ENCODE data around the gene CDH6. TPM values are rescaled to one million over a fixed set of nuclear protein-coding genes. Genes with fewer than 3 reads are reported as not detected.

The CDH6 gene
- total RNA-seq, 1 experiment from 2014 or later: not detected

DNA sequence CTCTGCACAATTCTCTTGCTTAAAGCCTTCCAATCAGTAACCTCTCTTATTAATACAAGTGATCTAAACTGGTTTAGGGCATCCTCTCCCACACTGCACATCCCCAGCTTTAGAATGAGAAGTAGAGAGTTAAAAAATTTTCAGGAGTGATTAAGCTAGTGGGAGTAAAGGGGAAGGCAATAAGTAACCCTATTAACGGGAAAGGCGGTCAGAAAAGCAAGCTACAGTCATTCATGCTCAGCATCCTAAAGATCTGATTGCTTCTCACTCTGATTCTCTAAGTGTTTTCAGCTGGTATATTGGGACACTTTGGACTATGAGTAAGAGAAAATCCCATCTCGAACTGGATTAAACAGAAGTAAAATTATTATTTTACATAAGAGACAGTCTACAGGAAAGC, 15.8 kb downstream of the CDH6 start:
- no peaks in the 10 kb centered on the region for H3K36me3 ChIP-seq (ENCODE audit: low read depth)
- intact Hi-C loops (cut with micrococcal nuclease; ENCODE audit: unreplicated experiment): no loop called here
- H3K4me2 ChIP-seq: no peak overlapping the region
- no peaks in the 10 kb centered on the region for H4K20me1 ChIP-seq (ENCODE audit: insufficient read depth)
- BruUV-seq (replicated peaks): no TSS peak
- no peak overlapping the region for H3K27ac ChIP-seq
- ChIA-PET POLR2A (ENCODE audit: unreplicated experiment) (interaction anchor here (0.7 kb wide), 1 partner anchor 67 kb away, joined by 4 read pairs; no protein-coding TSS in a partner anchor), CTCF (no interaction called here)
- TF ChIP-seq, protein P1, sequence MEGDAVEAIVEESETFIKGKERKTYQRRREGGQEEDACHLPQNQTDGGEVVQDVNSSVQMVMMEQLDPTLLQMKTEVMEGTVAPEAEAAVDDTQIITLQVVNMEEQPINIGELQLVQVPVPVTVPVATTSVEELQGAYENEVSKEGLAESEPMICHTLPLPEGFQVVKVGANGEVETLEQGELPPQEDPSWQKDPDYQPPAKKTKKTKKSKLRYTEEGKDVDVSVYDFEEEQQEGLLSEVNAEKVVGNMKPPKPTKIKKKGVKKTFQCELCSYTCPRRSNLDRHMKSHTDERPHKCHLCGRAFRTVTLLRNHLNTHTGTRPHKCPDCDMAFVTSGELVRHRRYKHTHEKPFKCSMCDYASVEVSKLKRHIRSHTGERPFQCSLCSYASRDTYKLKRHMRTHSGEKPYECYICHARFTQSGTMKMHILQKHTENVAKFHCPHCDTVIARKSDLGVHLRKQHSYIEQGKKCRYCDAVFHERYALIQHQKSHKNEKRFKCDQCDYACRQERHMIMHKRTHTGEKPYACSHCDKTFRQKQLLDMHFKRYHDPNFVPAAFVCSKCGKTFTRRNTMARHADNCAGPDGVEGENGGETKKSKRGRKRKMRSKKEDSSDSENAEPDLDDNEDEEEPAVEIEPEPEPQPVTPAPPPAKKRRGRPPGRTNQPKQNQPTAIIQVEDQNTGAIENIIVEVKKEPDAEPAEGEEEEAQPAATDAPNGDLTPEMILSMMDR (conservative IDR thresholded peaks at IDR 0.05): no peak
- no peak for TF ChIP-seq EZH2 (IDR thresholded peaks at IDR 0.05; ENCODE audit: low read depth)
- no peaks in the 10 kb centered on the region for H3F3A ChIP-seq (ENCODE audit: insufficient read depth, low read depth)
- no peak for DNase-seq
- H3K79me2 ChIP-seq (ENCODE audit: low read depth): no peaks in the 10 kb centered on the region
- peaks cover 28% of the 10 kb centered on the region for H3K27me3 ChIP-seq (ENCODE audit: insufficient read depth, low read depth)
- no peaks in the 10 kb centered on the region for H3K9me3 ChIP-seq (ENCODE audit: insufficient read depth, low read depth)
- no peak overlapping the region for H3K4me3 ChIP-seq
- no peaks in the 10 kb centered on the region; the same call in 1 of the 2 replicates for H3K9me2 ChIP-seq (ENCODE audit: insufficient read depth)
- H2AFZ ChIP-seq: no peak overlapping the region
- H3K4me1 ChIP-seq (replicated peaks; ENCODE audit: insufficient read depth): no peaks in the 10 kb centered on the region

DNA sequence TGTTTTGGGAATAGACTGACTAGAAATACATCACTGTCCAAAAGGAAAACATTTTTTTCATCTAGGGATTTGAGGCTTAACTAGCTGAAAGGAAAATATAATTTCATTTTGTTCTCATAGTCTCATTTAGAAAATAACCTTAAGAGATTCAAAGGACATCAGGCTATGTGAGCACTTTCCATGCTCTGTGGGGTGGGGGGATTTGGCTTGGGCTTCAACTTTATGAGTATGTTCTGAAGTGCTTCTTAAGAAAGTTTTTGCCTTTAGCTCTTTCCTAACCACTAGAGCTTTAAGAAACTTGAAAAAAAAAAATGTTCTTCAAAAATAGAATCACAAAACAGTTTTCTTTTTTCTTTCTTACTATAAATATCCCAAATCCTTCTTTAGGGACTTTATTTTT, 17.6 kb downstream of the CDH6 start:
- Histone ChIP-seq H3F3A (ENCODE audit: insufficient read depth, low read depth) (no peaks in the 10 kb centered on the region), H3K4me1 (replicated peaks; ENCODE audit: insufficient read depth) (no peaks in the 10 kb centered on the region), H3K4me3 (no peak overlapping the region), H3K27me3 (ENCODE audit: insufficient read depth, low read depth) (peaks cover 28% of the 10 kb centered on the region), H3K27ac (no peak overlapping the region), H4K20me1 (ENCODE audit: insufficient read depth) (no peaks in the 10 kb centered on the region), H3K36me3 (ENCODE audit: low read depth) (no peaks in the 10 kb centered on the region), H3K9me3 (ENCODE audit: insufficient read depth, low read depth) (no peaks in the 10 kb centered on the region), H3K9me2 (ENCODE audit: insufficient read depth) (no peaks in the 10 kb centered on the region; the same call in 1 of the 2 replicates), H3K4me2 (no peak overlapping the region), H2AFZ (no peak overlapping the region), H3K79me2 (ENCODE audit: low read depth) (no peaks in the 10 kb centered on the region)
- DNase-seq: no peak
- BruUV-seq (replicated peaks): no TSS peak
- no peak for TF ChIP-seq EZH2 (IDR thresholded peaks at IDR 0.05; ENCODE audit: low read depth)
- TF ChIP-seq, protein P1 (conservative IDR thresholded peaks at IDR 0.05): no peak
- POLR2A ChIA-PET (ENCODE audit: unreplicated experiment): no interaction called here
- intact Hi-C loops (cut with micrococcal nuclease; ENCODE audit: unreplicated experiment): no loop called here
- CTCF ChIA-PET: no interaction called here

DNA sequence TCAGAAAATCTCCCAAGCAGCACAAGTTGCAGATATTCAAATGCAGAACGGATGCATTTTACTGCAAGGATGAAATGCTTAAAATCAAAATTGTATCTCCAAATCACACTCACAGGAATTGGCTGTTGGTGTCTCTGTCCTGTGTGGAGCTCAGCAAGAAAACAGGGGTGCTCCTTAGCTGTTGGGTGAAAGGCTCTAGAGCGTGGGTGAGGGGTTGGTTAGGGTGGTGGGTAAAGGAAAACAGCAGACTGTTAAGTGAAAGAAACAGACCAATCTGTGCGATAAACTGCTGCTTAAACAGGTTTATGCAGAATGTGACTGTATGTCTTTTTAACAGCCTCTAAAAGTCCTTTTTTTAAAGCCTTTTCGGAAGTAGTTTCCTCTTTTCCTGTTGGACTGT, 19.8 kb downstream of the CDH6 start:
- Histone ChIP-seq H3K27me3 (ENCODE audit: insufficient read depth, low read depth) (peaks cover 28% of the 10 kb centered on the region), H3K4me1 (replicated peaks; ENCODE audit: insufficient read depth) (no peaks in the 10 kb centered on the region), H3K36me3 (ENCODE audit: low read depth) (no peaks in the 10 kb centered on the region), H3F3A (ENCODE audit: insufficient read depth, low read depth) (no peaks in the 10 kb centered on the region), H4K20me1 (ENCODE audit: insufficient read depth) (no peaks in the 10 kb centered on the region), H3K4me2 (no peak overlapping the region), H3K9me3 (ENCODE audit: insufficient read depth, low read depth) (no peaks in the 10 kb centered on the region), H3K9me2 (ENCODE audit: insufficient read depth) (no peaks in the 10 kb centered on the region), H3K4me3 (no peak overlapping the region), H3K27ac (no peak overlapping the region), H3K79me2 (ENCODE audit: low read depth) (no peaks in the 10 kb centered on the region), H2AFZ (no peak overlapping the region)
- ChIA-PET CTCF (no interaction called here), POLR2A (ENCODE audit: unreplicated experiment) (no interaction called here)
- BruUV-seq (replicated peaks): no TSS peak
- TF ChIP-seq, protein P1 (conservative IDR thresholded peaks at IDR 0.05): no peak
- TF ChIP-seq EZH2 (IDR thresholded peaks at IDR 0.05; ENCODE audit: low read depth): no peak
- no peak for DNase-seq
- intact Hi-C loops (cut with micrococcal nuclease; ENCODE audit: unreplicated experiment): no loop called here
